Activated CD8-positive, alpha-beta memory T cell treated with anti-CD3 and anti-CD28 coated beads for 48 hours (primary cell): Measurements from ENCODE around the gene C9orf43.

ENCODE experiments used
- DNase-seq, 3 experiments: peaks; one replicate each; pipeline ENCODE4 v3.0.0-alpha.2; 2020; ENCODE audit warnings: low read depth in 2 of 3, low spot score in 2 of 3

The C9orf43 gene

DNA sequence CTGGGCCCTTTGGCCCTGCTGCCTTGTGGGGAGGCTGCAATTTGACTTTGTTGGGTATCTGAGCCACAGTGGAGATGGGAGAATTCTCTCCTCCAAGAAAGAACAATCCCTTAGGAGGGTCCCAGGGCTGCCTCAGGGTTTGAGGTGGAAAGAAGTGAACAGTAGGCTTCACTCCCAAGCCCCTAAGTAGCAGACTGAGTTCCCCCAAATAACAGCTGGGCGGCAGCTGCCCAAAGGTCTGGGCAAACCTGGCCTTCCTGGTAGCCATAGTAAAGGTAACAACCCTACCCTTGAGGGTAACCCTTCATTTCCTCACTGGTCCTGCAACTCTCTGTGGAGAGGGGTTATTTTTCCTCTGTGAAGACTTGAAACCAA, 53.7 kb downstream of the C9orf43 start:
- no peak for DNase-seq

DNA sequence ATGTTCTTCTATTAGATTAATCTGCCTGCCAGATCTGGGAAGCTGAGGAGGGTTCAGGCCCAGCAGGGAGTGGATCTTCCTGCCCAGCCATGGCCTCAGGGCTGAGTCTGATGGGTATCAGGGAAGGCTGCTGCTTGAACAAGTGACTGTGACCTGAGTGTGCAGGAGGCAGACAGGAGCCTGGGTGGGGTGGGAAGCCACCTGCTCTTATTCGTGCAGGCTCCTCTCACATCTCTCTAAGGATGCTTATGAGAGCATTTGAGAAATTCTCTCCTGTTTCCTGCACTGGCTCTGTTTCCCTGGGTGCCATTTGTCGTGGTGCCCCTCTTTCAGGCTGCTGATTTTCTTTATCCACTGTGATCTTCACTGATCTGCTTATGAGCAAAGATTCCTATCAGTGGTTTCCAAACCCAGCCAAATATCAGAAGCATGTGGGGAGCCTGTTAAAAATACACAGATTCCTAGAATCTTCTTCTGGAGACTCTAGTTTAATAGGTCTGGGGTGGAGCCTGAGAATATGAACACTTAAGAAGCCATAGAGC, 55.1 kb downstream of the C9orf43 start:
- no peak for DNase-seq

DNA sequence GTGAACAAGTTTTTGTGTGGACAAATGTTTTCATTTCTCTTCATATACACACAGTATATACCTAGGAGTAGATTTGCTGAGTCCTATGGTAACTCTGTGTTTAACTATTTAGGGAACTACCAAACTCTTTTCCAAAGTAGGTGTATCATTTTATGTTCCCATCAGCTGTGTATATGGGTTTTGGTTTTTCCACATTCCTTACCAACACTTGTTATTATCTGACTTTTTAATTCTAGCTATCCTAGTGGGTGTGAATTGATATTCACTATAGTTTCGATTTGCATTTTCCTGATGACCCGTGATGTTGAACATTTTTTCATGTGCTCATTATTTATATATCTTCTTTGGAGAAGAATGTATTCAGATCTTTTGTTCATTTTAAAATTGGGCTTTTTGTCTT, 56.6 kb downstream of the C9orf43 start:
- no peak for DNase-seq

DNA sequence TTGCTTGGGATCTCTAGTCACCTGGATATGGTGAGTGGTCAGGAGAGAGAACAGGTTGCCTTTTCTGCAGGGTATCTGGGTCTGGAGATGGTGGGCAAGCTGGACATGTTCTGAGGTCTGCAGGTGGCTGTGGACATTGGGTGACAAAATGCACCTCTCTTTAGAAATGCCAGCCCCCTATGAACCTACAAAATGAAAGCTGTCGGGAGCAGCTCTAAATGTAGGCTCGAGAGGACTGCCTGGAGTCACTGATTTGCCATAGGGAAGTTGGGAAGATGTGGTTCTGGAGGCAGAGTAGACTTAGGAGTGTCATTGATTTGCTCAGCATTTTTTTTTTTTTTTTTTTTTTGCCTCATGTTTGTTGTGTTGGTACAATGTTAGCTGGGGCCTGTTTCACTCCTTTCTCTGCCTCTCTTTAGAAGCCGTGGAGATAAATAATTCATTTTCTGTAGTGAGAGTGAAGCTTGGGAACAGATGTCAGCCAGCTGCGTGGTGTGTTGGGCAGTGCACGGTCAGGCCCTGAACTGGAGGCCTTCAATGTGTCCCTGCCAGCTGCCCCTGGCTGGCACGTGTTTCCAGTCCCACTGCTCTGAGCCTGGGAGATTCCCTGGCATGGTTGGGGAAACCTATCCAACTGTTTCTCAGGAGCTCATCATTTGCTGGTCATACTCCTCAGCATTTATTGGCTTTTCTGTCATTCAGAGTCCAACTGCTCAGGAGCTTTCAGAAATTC, 58.3 kb downstream of the C9orf43 start:
- DNase-seq: no peak

DNA sequence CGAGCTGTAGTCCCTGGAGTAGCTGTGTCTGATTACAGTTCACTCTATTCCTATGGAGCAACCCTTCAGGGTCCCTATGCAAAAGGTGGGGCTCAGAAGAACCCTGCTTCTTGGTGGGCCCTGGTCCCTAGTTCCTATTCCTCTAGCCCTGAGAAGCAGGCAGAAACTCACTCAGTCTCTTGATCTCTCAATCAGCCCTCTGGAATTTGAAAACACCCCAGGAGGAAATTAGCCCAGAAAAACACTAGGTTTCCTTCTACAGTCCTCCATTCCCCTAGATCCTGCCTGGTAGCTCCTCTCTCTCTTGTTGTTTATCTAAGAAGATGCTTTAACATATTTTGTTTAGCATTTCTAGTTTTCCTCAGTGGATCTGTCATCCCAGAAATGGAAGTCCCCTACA, 60.6 kb downstream of the C9orf43 start:
- DNase-seq: no peak

DNA sequence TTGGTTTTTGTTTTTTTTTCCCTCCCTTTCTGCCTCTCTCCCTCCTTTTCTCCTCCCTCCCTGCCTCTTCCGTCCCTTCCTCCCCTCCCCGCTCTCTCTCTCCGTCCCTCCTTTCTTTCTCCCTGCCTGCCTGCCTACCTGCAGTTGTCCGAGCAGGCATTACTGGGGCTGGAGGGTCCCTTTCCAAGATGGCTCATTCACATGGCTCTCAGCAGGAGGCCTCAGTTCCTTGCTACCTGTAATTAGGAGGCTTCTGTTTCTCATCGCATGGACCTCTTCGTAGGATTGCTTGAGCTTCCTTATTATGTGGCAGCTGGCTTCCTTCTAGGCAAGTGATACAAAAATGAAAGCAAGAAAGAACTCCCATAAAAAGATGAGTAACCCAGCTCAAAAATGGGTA, 61.0 kb downstream of the C9orf43 start:
- no peak for DNase-seq

DNA sequence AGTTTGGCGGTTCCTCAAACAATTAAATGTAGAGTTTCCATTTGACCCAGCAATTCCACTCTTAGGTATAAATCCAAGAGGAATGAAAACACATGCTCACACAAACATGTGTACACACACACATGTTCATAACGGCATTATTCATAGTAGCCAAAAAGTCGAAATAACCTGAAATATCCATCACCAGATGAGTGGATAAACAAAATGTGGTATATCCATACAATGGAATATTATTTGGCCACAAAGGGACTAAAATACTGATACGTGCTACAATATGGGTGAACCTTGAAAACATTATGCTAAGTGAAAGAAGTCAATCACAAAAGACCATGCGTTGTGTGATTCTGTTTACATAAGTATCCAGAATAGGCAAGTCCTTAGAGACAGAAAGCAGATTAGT, 61.7 kb downstream of the C9orf43 start:
- DNase-seq: no peak

DNA sequence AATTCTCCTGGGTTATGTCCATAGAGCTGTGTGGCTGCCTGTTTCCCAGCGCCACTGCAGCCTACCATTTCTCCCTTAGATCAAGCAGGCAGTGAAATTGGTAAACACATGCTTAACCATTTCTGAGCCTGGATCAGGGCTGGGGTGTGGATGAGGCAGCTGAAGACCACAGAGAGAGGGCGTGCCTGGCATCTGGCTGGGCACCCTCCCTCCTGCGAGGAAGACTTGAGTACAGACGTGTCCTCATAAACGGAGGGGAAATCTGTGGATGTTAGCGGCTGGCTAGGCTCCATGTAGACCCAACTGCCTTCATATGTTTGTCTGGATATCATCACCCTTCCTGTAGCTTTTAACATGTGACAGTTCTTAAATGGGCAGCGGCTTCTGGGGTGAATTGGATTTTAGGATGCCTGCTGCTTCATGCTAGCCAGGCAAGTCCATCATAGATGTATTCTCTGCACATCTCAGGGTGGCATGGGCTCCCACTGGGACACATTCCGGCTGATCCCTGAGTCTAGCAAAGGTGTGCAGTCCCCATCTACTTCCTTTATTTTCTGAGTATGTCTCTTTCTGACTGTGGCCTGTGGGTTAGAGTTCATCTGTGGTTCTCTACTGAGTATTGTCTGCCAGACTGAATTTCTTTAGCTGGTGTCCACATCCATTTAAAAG, 63.9 kb downstream of the C9orf43 start:
- no peak for DNase-seq

DNA sequence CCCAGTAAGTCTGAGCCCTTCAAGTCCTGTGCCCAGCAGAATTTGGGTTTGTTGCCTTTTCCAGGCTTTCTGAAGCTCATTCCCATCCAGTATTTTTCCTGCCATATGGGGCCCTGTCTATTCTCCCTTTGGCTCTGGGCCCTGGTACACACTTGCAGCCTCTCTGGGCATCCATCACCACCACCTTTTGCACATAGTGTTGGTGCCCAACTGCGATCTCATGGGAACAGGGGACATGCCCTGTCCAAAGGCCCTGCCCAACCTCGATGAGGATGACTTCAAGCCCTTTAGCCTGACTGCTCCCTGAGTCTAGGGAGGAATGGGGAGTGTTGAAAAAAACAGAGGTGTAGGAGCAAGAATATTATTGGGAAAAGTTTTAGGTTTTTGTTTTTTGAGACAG, 64.5 kb downstream of the C9orf43 start:
- no peak for DNase-seq

DNA sequence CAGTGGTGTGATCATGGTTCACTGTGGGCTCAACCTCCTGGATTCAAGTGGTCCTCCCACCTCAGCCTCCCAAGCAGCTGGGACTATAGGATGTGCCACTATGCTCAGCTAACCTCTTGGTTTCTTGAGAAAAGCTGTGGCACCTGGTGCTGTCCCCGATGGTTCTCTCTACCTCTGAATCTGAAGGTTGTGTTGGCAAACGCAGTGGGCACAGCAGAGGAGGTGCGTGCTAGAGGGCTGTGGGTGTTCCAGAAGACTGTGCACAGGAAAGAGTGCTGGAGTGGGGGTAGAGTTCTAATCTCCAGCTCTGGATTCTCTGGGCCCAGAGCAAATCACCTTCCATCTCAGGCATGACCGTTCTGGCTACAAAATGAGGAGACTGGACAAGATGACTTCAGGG, 65.4 kb downstream of the C9orf43 start:
- no peak for DNase-seq

DNA sequence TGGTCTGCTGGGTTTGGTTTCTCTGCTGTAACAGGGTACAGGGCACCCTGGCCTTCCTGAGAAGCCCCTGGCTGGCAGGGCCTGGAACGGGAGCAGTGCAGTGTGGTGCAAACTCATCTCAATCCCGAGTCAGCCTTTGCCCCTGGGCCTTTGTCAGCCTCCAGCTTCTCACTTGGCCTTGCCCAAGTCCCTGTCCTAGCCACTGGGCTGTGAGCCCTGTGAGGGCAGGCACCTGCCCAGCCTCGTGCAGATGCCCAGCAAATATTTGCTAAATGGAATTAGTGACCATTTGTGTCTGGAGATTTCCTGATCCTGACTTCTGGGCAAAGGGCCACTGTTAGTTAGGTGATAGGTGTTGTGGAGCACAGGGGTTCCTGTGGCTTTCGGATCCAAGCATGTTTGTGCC, 66.0 kb downstream of the C9orf43 start:
- no peak for DNase-seq

DNA sequence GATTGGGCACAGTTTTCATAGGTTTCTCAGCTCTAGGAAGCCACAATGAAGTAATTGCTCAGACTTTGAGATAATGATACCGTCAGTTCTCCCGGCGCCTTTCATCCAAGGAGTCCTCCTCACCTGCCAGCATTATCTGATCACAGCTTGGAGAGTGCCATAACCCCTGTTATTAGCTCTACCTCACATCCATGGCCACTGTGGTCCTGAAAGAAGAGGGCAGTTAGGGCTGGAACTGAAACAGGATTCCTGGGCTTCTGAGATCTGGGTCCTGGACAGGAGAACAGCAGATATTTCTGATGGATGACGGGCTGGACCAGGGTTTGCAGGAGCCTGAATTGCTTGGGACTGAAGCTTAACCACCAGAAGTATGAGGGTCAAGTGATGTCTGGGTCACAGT, 66.5 kb downstream of the C9orf43 start:
- DNase-seq: no peak

DNA sequence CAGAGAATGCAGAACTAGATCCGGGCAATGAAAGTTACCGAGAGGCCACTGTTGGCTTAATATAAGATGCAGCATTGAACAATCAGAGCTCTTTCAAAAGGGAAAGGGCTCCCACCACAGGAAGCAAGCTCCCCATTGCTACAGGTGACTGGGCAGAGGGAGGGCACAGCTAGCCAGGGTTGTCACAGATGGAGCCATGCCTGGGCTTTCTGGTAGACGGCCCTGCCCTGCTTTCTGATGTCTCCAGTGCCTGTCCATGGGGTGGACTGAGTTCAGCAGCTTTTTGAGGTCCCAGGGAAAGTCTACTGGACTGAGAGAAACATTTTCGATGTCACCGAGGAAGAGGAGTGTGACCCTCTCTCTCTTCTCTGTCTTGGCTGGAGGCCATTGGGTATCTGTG, 67.1 kb downstream of the C9orf43 start:
- DNase-seq: no peak

DNA sequence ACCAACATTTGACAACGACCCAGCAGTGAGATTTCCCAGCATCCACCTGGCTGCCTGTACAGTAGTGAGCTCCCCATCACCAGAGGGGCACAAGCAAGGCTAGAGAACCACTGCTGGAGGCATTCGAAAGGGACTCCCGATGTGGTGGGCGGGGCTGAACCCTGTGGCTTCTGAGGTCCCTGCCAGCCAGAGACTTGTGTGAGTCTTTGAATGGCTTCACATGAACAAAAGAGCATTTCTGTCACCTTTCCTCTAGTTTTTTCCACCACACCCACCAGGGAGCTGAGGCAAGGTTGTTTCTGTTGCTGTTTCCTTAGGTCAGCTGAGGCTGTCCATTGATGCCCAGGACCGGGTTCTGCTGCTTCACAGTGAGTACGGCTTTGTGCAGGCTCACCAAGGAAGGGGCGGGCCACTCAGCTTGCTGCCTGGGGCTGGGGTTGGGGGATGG, 68.7 kb downstream of the C9orf43 start:
- DNase-seq: no peak
